GM19099 (cell line): Measurements from ENCODE around the gene PTPN12.

Source experiments
- POLR2A ChIP-seq: IDR thresholded peaks from 3 replicates; pipeline ENCODE4 v1.6.1; 2011; ENCODE audit warnings: low read depth; ENCODE audit not compliant: insufficient read length; ENCODE audit errors: extremely low read depth

PTPN12 gene

GRCh38 chr7:77566421-77566820, 29.3 kb downstream of the PTPN12 start:
- no peak for TF ChIP-seq POLR2A

GRCh38 chr7:77569514-77570232, 32.6 kb downstream of the PTPN12 start:
- TF ChIP-seq POLR2A, result no peak

GRCh38 chr7:77570330-77571011, 33.4 kb downstream of the PTPN12 start:
- TF ChIP-seq POLR2A, result no peak

- TF ChIP-seq POLR2A, result no peak
Measured at GRCh38 chr7:77571801-77572200, 34.7 kb downstream of the PTPN12 start.

- no peak for TF ChIP-seq POLR2A
Measured at GRCh38 chr7:77575187-77575586, 38.1 kb downstream of the PTPN12 start.

- TF ChIP-seq POLR2A, result no peak
Measured at GRCh38 chr7:77576856-77577255, 39.8 kb downstream of the PTPN12 start.

- TF ChIP-seq POLR2A, result no peak
Measured at GRCh38 chr7:77579797-77580196, 42.7 kb downstream of the PTPN12 start.

- TF ChIP-seq POLR2A, result no peak
Measured at GRCh38 chr7:77580762-77581350, 43.8 kb downstream of the PTPN12 start.

- no peak for TF ChIP-seq POLR2A
Measured at GRCh38 chr7:77587272-77587671, 50.2 kb downstream of the PTPN12 start.

- TF ChIP-seq POLR2A, result no peak
Measured at GRCh38 chr7:77600952-77601351, 63.9 kb downstream of the PTPN12 start.

GRCh38 chr7:77606562-77606961, 69.5 kb downstream of the PTPN12 start:
- TF ChIP-seq POLR2A, result no peak

- TF ChIP-seq POLR2A, result no peak
Measured at GRCh38 chr7:77619314-77619713, 82.2 kb downstream of the PTPN12 start.

- no peak for TF ChIP-seq POLR2A
Measured at GRCh38 chr7:77626586-77627308, 89.7 kb downstream of the PTPN12 start.

GRCh38 chr7:77627309-77627676, 90.2 kb downstream of the PTPN12 start:
- TF ChIP-seq POLR2A, result no peak

- no peak for TF ChIP-seq POLR2A
Measured at GRCh38 chr7:77629797-77630196, 92.7 kb downstream of the PTPN12 start.
